K562 treated with DMSO at 1 percent for 48 hours (cell line): ENCODE measurements around the gene IL17RD. TPM values are rescaled to one million over a fixed set of nuclear protein-coding genes. Genes with fewer than 3 reads are reported as not detected.

Experiments used
- total RNA-seq: library from RNA; unstranded; fragments of 300-600 nt; gene quantifications from 2 replicates; pipeline ENCODE4 v1.2.3, GENCODE V29; 2022; ENCODE audit warnings: low replicate concordance; ENCODE audit errors: extremely low read depth

Gene IL17RD
- total RNA-seq = not detected in 2 replicates

GRCh38 chr3:57164657-57165573, at the start of gene IL17RD:
TSS of gene IL17RD (minus strand) at chr3:57165353. CDS start at chr3:57165286, 67 bp downstream.

GRCh38 chr3:57199895-57200297, 34.7 kb upstream of the IL17RD start, which contains the start of gene HESX1:
TSS of gene HESX1 (minus strand) at chr3:57199978. CDS start at chr3:57199918, 60 bp downstream.

GRCh38 chr3:57060089-57060821, 104.9 kb downstream of the IL17RD start, which contains the start of gene SPATA12:
TSS of gene SPATA12 (plus strand) at chr3:57060664. CDS start at chr3:57073695, 13,031 bp downstream.

Other genes with a start within 250 kb of the IL17RD start
- not detected in 2 replicates for gene SPATA12, start 104.7 kb downstream of the IL17RD start, total RNA-seq
- not detected in 2 replicates for gene HESX1, start 34.6 kb upstream of the IL17RD start, total RNA-seq
- not detected in 2 replicates for gene APPL1, start 62.4 kb upstream of the IL17RD start, total RNA-seq
- not detected in 2 replicates for gene ASB14, start 127.3 kb upstream of the IL17RD start, total RNA-seq